LNCaP clone FGC (cell line): Measurements from ENCODE around the gene NPW.

Experiments
- DNase-seq: peaks from one replicate; pipeline ENCODE4 v3.0.0-alpha.2; 2011; ENCODE audit warnings: low read depth
- H3K4me3 ChIP-seq: 2 replicates; pipeline ENCODE4 v1.5.1; 2011; ENCODE audit warnings: mild to moderate bottlenecking, low read depth, low read length, control low read depth
- TF ChIP-seq, protein P1 (sequence below): IDR thresholded peaks from 2 replicates; pipeline ENCODE4 v1.5.1; 2012; ENCODE audit warnings: mild to moderate bottlenecking; ENCODE audit not compliant: control insufficient read depth, insufficient read depth; ENCODE audit errors: extremely low read depth

NPW gene

DNA sequence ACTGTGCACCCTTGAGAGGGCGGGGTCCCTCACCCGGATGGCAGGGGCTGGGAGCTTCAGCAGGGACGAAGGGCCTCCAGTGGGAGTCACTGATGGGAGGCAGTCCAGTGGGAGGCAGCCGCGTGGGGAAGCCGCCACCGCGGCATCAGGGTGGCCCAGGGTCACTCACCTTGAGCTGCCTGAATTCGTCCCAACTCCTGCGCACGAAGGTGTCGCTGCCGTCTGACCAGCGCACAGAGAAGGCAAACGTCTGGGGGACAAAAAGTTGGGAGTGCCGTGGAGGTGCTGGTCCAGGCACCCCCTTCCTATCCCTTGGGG lies 38.9 kb upstream of the NPW start:
- H3K4me3 ChIP-seq, result no peak overlapping the region
- TF ChIP-seq, protein P1, sequence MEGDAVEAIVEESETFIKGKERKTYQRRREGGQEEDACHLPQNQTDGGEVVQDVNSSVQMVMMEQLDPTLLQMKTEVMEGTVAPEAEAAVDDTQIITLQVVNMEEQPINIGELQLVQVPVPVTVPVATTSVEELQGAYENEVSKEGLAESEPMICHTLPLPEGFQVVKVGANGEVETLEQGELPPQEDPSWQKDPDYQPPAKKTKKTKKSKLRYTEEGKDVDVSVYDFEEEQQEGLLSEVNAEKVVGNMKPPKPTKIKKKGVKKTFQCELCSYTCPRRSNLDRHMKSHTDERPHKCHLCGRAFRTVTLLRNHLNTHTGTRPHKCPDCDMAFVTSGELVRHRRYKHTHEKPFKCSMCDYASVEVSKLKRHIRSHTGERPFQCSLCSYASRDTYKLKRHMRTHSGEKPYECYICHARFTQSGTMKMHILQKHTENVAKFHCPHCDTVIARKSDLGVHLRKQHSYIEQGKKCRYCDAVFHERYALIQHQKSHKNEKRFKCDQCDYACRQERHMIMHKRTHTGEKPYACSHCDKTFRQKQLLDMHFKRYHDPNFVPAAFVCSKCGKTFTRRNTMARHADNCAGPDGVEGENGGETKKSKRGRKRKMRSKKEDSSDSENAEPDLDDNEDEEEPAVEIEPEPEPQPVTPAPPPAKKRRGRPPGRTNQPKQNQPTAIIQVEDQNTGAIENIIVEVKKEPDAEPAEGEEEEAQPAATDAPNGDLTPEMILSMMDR, result no peak
- no peak for DNase-seq

DNA sequence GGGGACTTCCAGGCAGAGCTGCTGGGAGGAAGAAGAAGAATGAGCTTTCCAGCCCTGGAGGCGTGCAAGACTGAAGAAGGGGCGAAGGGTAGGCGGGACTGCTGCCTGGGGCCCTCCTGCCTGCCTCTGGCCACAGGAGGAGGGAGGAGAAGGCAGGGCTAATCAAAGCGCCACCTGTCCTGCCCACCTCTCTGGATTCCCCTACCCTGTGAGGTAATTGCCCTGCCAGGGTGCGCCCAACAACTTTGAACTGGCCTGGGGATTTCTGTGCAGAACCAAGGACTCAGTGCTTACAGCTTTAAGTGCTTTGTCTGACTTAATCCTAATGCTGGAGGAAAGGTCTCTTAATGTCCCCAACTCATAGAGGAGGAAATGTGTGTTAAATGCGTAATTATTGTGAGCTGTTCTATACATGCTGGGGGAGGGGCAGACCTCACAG lies 38.2 kb upstream of the NPW start, which contains the start of gene NOXO1:
Gene NOXO1, minus strand, starts transcription at position 72 of the 439 bp plus-strand sequence. CDS start 290 bp downstream, outside the sequence.
- no peak within 1 kb of the TSS for H3K4me3 ChIP-seq
- no peak for DNase-seq
- TF ChIP-seq, protein P1, result no peak

DNA sequence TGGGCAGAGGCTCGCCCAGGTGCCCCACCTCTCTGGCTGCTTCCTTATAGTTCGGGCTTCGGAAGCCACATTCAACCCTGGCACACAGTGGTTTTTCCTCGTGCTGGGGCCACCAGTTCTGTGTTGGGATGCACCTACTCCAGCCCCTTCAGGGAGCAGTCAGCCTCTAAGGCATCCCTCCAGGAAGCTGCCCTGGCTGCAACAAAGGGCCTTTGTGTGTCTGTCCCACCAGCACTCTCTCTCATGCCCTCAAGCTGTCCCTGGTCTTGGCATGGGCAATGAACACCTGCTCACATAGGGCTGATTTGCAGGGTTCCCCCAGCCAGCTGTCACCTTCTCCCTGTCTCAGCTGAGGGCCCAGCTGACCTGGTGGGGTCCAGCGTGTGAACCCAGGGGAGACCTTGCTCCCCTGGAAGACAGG lies 37.6 kb upstream of the NPW start:
- H3K4me3 ChIP-seq, result no peak overlapping the region
- TF ChIP-seq, protein P1, result no peak
- DNase-seq, result no peak

DNA sequence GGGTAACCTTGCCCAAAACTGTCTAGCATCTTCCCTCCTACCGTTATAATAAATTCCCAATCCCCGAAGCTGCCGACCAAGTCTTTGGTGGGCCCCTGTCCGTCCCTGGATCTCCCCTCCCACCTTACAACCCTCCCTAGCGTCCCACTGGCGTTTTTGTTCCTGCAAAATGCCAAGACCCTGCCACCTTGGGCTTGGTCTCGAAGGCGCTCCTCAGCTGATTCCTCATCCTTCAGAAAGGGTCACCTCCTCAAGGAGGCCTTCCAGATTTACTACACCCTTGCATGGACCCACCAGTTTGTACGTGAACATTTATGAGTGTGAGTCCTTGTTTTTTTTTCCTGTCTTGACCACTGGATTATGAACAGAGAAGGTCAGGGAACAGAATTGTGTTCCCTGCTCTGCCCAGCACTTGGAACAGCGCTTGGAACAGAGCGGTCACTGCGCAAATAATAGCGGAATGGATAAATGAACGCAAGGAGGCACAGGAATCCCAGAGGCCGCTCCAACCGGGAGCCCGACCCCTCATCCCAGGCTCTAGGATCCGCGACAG lies 36.5 kb upstream of the NPW start:
- peak overlapping the region; percentile 54 for H3K4me3 ChIP-seq
- TF ChIP-seq, protein P1, result peak; percentile 31; the same call in 1 of the 2 replicates
- no peak for DNase-seq

DNA sequence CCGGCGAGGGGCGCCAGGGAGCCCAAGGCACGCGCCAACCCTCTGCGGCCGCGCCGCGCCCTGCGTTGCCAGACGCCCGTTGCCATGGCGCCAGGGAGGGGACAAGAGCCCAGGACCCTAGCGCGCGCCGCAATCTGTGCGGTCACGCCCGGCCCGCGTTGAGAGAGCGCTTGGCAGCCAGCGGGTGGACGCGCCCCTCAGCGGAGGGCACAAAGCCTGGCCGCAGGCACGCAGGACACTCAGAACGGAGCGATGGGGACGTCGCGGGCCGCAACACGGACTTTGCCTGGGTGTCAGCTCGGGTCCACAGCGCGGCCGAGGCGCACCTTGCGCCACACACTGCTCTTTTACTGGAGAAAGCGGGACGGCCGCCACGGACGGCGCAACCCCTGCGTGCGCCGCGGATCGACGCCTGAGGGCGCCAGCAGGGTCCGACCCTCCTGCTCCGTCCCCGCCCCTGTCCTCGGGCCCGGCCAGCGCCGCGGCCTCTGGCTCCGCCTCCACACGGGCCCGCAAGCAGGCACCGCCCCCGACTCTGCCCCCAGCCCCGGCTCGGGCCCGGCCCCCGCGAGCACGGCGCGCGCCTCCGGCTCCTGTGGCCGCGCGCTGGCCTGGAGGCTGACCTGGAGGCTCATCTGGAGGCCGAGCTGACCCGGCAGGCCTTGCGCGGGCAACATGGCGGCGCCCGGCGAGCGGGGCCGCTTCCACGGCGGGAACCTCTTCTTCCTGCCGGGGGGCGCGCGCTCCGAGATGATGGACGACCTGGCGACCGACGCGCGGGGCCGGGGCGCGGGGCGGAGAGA lies 35.8 kb upstream of the NPW start, which contains the start of gene GFER:
Gene GFER, plus strand, starts transcription at position 650 of the 803 bp plus-strand sequence. Its CDS starts 26 bp downstream, at position 676.
- H3K4me3 ChIP-seq, result peak within 1 kb of the TSS; percentile 73
- TF ChIP-seq, protein P1, result peak; percentile 72
- DNase-seq, result peak; percentile 78

DNA sequence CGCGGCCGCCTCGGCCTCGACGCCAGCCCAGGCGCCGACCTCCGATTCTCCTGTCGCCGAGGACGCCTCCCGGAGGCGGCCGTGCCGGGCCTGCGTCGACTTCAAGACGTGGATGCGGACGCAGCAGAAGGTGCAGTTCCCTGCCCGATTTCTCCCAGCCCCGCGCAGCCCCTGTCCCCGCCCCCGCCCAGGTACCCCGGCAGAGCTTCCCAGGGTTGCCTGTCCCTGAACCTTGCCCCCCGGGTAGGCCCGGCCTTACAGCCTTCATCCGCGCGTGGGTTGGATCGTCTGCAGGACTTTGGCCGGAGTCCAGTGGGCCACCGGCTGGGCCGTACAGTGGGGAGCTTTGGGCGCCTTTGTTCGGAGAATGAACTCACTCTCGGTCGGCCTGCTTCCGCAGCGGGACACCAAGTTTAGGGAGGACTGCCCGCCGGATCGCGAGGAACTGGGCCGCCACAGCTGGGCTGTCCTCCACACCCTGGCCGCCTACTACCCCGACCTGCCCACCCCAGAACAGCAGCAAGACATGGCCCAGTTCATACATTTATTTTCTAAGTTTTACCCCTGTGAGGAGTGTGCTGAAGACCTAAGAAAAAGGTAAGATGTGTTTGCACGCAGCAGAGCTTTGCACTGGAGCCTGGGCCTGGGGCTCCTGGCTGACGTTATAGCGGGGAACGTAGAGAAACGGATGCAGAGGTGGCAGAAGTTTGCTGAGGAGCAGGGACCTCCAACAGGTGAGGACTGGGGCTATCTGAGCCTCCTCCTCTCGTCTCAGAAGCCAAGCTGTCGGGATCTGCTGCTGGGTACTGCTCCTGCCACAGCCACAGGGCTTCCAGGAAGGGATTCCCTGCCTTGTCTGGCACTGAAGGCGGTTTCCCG lies 35.0 kb upstream of the NPW start:
- H3K4me3 ChIP-seq, result peak overlapping the region; percentile 73
- TF ChIP-seq, protein P1, result no peak
- no peak for DNase-seq
